NCI-H69 (cell line): Measurements from ENCODE around the gene TESK1.
"Not testable (repeated sequence)": the region's sequence is repeated elsewhere in the genome, so short reads cannot be mapped to it uniquely, and the experiment has no call there.

Experiments
- DNase-seq: peaks from one replicate; lab custom pipeline; 2025; lab: John Stamatoyannopoulos, UW

TESK1 gene

DNA sequence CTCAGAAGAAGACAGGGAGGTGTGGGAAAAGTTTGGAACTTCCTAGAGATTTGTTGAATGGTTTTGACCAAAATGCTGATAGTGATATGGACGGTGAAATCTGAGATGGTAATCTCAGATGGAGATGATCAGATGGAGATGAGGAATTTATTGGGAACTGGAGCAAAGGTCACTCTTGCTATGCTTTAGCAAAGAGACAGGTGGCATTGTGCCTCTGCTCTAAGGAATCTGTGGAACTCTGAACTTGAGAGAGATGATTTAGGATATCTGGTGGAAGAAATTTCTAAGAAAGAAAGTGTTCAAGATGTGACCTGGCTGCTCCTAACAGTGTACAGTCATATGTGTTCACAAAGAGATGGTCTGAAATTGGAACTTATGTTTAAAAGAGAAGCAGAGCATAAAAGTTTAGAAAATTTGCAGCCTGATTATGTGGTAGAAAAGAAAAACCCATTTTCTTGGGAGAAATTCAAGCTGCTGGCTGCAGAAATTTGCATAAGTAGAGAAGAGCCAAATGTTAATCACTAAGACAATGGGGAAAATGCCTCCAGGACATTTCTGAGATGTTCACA lies 25.3 kb upstream of the TESK1 start:
- not testable (repeated sequence) for DNase-seq

- not testable (repeated sequence) for DNase-seq
Measured at GRCh38 chr9:35583521-35583920, 21.5 kb upstream of the TESK1 start.

DNA sequence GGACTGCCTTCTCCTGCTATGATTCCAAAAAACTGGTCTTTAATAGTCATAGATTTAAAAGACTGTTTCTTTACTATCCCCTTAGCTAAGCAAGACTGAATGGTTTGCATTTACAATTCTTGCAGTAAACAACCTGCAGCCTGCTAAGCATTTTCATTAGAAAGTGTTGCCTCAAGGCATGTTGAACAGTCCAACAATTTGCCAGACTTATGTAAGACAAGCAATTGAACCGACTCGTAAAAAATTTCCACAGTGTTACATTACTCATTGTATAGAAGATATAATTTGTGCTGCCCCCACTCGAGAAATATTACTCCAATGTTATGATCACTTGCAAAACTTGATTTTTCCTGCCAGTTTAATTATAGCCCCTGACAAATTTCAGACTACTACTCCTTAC lies 20.4 kb upstream of the TESK1 start:
- DNase-seq = not testable (repeated sequence)

- DNase-seq = not testable (repeated sequence)
Measured at GRCh38 chr9:35588506-35588905, 16.6 kb upstream of the TESK1 start.

DNA sequence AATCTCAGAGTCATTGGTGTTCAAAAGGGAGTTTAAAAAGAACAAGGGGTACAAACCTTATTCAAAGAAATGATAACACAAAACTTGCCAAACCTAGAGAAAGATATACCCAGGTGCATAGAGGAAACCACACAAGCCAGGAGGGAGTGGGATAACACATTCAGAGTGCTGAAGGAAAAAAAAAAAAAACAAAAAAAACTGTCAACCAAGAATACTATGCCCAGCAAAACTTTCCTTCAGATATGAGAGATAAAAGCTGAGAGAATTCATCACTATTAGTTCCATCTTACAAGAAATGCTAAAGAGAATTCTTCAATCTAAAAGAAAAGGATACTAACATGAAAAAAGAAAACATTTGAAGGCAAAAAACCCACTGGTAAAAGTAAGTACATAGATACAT lies 11.5 kb upstream of the TESK1 start:
- DNase-seq = no peak

DNA sequence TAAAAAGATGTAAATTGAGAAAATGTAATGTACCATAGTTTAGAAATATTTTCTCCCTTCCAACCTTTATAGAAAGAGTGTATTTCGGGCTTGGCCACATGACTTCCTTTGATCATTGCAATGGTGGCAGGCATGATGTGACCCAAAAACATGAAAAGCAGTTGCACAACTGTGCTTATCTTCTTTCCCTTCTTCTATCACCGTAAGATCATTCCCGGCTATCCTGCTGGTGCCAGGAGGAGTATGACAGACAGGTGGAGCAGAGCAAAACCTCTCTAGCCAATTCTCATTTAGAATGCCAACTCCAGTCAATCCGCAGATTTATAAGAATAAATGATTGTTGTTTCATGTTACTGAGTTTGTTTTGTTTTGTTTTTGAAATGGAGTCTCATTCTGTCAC lies 10.6 kb upstream of the TESK1 start:
- DNase-seq = no peak

GRCh38 chr9:35596907-35597306 lies 8.2 kb upstream of the TESK1 start:
- not testable (repeated sequence) for DNase-seq

DNA sequence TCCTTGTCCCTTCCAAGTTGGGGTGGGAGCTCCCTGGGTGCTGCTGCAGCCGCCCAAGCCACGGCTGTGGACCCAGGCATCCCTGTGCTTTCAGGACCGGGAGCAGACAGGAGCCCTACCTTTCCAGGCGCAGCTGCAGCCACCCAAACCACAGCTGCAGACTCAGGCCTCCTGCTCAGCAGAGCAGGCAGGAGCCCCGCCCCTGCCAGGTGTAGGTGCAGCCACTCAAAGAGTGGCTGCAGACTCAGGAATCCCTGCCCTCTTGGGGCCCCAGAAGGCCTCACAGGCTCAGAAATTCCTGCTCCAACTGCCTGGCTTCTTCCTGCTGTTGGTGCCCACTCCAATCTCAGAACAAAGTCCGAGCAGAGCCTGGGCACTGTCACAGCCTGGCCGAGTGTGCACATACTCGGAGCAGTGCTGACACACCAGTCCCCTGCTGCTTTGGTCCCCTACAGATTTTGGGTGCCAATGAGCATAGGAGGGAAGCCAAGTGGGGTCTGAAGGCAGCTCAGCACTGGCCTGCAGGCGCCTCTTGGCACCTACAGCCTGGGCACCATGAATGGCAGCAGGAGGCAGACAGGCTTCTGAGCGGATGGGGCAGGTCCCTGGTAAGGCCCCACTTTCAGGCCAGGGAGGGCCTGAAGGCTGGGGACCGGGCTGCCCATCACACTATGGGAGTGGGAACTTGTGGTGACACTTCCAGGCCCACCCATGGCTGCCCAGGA lies 6.0 kb upstream of the TESK1 start:
- no peak for DNase-seq

- DNase-seq = no peak
Measured at GRCh38 chr9:35599763-35600604, 5.1 kb upstream of the TESK1 start.

DNA sequence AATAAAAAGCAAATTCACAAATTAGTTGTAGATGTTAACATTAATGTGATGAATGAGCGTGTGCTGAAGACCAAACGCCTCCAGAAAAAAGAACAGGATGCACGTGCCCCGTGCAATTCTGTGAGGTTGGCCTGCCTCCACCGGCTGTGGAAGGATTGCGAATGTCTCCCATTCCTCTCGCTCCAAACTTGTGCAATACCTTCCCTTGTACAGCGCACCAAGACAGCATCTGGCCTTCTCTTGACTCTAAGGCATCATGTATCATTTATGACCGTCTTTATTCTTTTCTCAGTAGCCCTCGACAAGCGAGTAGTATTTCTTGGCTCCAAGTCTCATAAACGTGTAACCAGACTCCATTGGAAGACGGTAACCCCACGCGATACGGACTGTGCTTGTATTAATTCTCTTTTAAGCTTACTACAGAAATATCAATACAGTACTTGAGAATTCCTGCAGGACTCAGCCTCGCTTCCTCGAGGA lies 1.5 kb upstream of the TESK1 start:
- DNase-seq = peak; percentile 69

DNA sequence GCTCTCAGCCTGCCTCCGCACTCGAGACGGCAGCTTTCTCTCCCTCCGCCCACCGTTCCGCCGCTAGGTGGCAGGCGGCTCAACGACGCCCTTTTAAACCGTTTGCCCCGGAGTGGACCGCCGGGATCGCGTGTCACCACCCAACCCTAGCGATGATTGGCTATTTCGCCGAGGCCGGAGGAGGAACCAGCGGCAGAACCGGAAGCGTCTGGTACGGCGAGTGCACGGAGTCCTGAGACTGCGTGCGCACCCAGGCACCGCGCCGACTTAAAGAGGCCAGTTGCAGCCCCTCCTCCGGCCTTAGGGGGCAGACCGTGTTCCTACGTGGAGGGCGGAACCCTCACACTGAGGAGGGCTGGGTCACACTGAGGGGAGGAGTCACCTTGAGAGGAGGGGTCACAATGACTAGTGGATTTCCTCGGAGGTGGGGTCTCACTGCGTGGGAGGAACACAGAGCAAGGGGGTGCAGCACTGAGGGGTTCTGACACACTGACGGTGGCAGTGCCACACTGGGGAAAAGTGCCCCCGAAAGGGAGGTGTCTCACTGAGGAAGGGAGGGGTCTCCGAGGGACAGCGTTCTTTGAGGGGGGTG lies 980 bp upstream of the TESK1 start:
- DNase-seq = peak; percentile 100

GRCh38 chr9:35605351-35606137 lies 482 bp downstream of the TESK1 start:
- DNase-seq = peak; percentile 56

DNA sequence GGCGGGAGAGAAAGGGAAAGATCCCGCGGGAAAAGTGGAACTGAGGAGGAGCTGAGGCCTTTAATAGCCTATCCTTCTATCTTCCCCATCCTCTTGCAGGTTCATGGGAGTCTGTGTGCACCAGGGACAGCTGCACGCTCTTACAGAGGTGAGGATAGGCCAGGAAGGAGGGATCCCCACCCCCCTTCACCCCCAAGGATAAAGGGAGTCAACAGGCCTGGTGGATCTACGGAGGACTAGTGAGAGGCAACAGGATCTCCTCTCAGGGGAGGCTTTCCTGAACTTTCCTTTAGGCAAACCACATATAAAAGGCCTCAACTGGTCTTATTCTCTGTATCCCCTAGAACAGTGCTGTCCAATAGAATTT lies 1.1 kb downstream of the TESK1 start:
- peak; percentile 51 for DNase-seq

- no peak for DNase-seq
Measured at GRCh38 chr9:35606726-35607125, 1.7 kb downstream of the TESK1 start.

- DNase-seq = no peak
Measured at GRCh38 chr9:35608221-35608620, 3.2 kb downstream of the TESK1 start.

DNA sequence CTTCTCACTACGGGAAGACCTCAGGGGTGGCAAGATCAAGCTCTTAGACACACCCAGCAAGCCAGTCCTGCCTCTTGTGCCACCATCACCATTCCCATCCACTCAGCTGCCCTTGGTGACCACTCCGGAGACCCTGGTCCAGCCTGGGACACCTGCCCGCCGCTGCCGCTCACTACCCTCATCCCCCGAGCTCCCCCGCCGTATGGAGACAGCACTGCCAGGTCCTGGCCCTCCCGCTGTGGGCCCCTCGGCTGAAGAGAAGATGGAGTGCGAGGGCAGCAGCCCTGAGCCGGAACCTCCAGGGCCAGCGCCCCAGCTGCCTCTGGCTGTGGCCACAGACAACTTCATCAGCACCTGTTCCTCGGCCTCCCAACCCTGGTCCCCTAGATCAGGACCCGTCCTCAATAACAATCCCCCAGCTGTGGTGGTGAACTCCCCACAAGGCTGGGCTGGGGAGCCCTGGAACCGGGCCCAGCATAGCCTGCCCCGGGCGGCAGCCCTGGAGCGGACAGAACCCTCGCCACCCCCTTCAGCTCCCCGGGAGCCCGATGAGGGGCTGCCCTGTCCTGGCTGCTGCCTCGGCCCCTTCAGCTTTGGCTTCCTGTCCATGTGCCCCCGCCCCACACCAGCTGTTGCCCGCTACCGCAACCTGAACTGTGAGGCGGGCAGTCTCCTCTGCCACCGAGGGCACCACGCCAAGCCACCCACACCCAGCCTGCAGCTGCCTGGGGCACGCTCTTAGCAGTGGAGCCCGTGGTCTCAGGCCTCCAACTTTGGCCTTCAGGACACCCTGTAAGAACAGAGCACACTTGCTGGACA lies 4.1 kb downstream of the TESK1 start:
- DNase-seq = no peak

DNA sequence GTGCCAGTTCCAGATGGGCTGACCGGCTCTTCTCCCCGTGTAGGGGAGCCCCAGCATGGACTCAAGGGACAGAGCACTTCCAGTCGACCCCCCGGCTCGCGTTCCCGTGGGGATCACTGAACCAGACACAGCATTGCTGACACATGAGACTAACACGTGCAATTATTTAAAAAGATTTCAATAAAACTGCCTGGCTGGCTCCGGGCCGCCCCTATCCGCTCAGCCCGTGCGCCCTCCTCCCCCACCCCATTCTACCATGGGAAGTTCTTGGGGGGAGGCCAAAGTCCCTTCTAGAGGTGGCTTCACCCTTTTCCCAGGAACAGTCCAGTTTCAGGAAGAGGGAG lies 4.7 kb downstream of the TESK1 start:
- DNase-seq = no peak

DNA sequence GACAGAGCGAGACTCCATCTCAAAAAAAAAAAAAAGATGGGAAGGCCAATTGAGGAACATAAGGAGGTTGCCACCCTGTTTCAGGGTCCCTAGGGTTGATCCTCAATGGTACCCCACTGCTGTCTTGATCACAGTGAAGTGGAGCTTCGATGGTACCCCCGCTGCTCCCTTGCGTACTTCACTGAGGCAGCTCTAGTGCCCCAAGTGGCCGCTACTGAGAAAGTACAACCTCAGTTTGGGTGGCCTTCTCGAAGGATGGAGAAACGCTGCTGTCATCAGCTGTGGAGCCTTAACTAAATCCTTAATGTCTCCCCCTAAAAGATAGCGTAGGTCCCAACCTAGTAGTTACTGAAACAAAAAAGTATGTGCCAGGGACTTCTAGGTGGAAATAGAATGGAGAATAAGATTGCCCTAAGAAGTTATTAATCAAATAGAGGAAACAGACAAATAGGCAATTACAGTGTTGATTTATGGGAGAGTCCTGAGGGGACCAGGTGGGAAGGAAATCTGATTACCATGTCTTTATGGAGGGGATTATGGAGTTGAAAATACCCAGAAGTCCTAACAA lies 6.3 kb downstream of the TESK1 start:
- peak; percentile 72 for DNase-seq

DNA sequence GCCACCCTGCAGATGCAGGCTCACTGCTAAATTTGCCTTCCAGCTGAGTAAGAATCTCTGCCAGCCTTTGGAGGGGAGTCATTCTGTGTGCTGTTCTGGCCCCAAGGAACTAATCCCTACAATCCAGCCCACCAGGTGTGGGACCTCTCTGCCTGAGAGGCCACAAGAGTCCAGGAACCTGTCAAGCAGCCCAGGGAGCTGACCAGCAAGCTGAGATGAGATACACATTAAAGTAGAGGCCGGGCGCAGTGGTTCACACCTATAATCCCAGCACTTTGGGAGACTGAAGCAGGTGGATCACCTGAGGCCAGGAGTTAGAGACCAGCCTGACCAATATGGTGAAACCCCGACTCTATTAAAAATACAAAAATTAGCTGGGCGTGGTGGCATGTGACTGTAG lies 7.0 kb downstream of the TESK1 start:
- DNase-seq = not testable (repeated sequence)

- DNase-seq = no peak
Measured at GRCh38 chr9:35612843-35613242, 7.8 kb downstream of the TESK1 start.
